ENCODE measurements around the gene CDC42BPA. TPM values are rescaled to one million over a fixed set of nuclear protein-coding genes. Genes with fewer than 3 reads are reported as not detected.

CDC42BPA gene
- polyA plus RNA-seq, 2 of the 4 experiments (the other 2 are of a cell fraction) = 11.4 to 28.4 TPM

GRCh38 chr1:226946841-226947240 is 371.5 kb downstream of the CDC42BPA start:
- DNase-seq (ENCODE audit: low read depth in 1 of 2, low spot score in 1 of 2) (no peak), FAIRE-seq (no peak), ATAC-seq (no peak)
- POLR2A ChIA-PET = no interaction called here
- Histone ChIP-seq H3K9me3 (no peaks in the 10 kb centered on the region), H3K27ac (no peak overlapping the region), H3K4me2 (no peak overlapping the region), H3K4me3 (no peak overlapping the region), H3K4me1 (peaks cover 8% of the 10 kb centered on the region; the same call in 1 of the 3 replicates)
- 90% methylated on average over 3 of the region's 3 CpGs for WGBS (ENCODE audit: missing lambda C conversion rate)
- TF ChIP-seq HOXB5 (CRISPR knock-in tag; IDR thresholded peaks at IDR 0.05) (no peak), ZFP36 (IDR thresholded peaks at IDR 0.05; ENCODE audit: borderline replicate concordance, partially characterized antibody) (no peak), USF2 (IDR thresholded peaks at IDR 0.05) (no peak)
- CTCF ChIA-PET = interaction anchor here (0.9 kb wide), 1 partner anchor 9 kb away, joined by 3 read pairs; no protein-coding TSS in a partner anchor

GRCh38 chr1:226946285-226946684 is 372.0 kb downstream of the CDC42BPA start:
- TF ChIP-seq HOXA7 (CRISPR knock-in tag; IDR thresholded peaks at IDR 0.05) (no peak), EHMT2 (IDR thresholded peaks at IDR 0.05; ENCODE audit: low read depth) (no peak), FOSL2 (IDR thresholded peaks at IDR 0.05) (no peak), FOSL2 (CRISPR knock-in tag; IDR thresholded peaks at IDR 0.05) (no peak), NR3C1 (IDR thresholded peaks at IDR 0.05) (no peak), FOSB (CRISPR knock-in tag; IDR thresholded peaks at IDR 0.05) (no peak), REST (IDR thresholded peaks at IDR 0.05) (no peak), GATA3 (IDR thresholded peaks at IDR 0.05; ENCODE audit: borderline replicate concordance) (no peak), HOXB13 (CRISPR knock-in tag; IDR thresholded peaks at IDR 0.05; ENCODE audit: low read depth) (no peak), MAFK (IDR thresholded peaks at IDR 0.05; ENCODE audit: partially characterized antibody) (no peak), ZC3H11A (IDR thresholded peaks at IDR 0.05) (no peak), RAD21 (conservative IDR thresholded peaks at IDR 0.05 in 1 of 2, IDR thresholded peaks at IDR 0.05 in 1 of 2) (no peak), BCL3 (IDR thresholded peaks at IDR 0.05) (no peak)
- no peak overlapping the region for H3K4me3 ChIP-seq
- no peak overlapping the region for H3K4me2 ChIP-seq
- H3K27ac ChIP-seq = no peak overlapping the region
- peaks cover 8% of the 10 kb centered on the region; the same call in 1 of the 3 replicates for H3K4me1 ChIP-seq
- DNase-seq (ENCODE audit: low read depth in 1 of 2, low spot score in 1 of 2) = no peak
- no peaks in the 10 kb centered on the region for H3K9me3 ChIP-seq
- POLR2A ChIA-PET = no interaction called here
- CTCF ChIA-PET = interaction anchor here (0.5 to 0.9 kb wide), 2 partner anchors 8 to 363 kb away, joined by 3 read pairs; no protein-coding TSS in a partner anchor
- WGBS (ENCODE audit: missing lambda C conversion rate) = 94% methylated on average over 9 of the region's 9 CpGs
- ATAC-seq = no peak
- FAIRE-seq = no peak

- no peak overlapping the region for H3K4me2 ChIP-seq
- H3K4me3 ChIP-seq = no peak overlapping the region
- no peak overlapping the region for H3K27ac ChIP-seq
- ATAC-seq (no peak), FAIRE-seq (no peak), DNase-seq (ENCODE audit: low read depth in 1 of 2, low spot score in 1 of 2) (no peak)
- CTCF ChIA-PET = interaction anchor here (0.5 to 0.8 kb wide), 2 partner anchors 118 to 363 kb away, joined by 3 read pairs; no protein-coding TSS in a partner anchor
- WGBS (ENCODE audit: missing lambda C conversion rate) = 71% methylated on average over 7 of the region's 8 CpGs
- H3K4me1 ChIP-seq = peaks cover 12% of the 10 kb centered on the region
- H3K9me3 ChIP-seq = no peaks in the 10 kb centered on the region
- POLR2A ChIA-PET = no interaction called here
- TF ChIP-seq BHLHE40 (IDR thresholded peaks at IDR 0.05; ENCODE audit: low read depth, low read length) (no peak), ZNF302 (CRISPR knock-in tag; IDR thresholded peaks at IDR 0.05) (no peak), RAD21 (conservative IDR thresholded peaks at IDR 0.05 in 1 of 2, IDR thresholded peaks at IDR 0.05 in 1 of 2) (no peak), USF2 (IDR thresholded peaks at IDR 0.05) (no peak), ZSCAN20 (CRISPR knock-in tag; IDR thresholded peaks at IDR 0.05) (no peak), NPAS2 (CRISPR knock-in tag; IDR thresholded peaks at IDR 0.05; ENCODE audit: borderline replicate concordance) (no peak), JUN (IDR thresholded peaks at IDR 0.05) (no peak), FOSB (CRISPR knock-in tag; IDR thresholded peaks at IDR 0.05) (no peak), E2F6 (IDR thresholded peaks at IDR 0.05; ENCODE audit: borderline replicate concordance, low read depth) (no peak), REST (IDR thresholded peaks at IDR 0.05) (no peak), RFX5 (IDR thresholded peaks at IDR 0.05) (no peak)
Measured at GRCh38 chr1:226945858-226946245, 372.4 kb downstream of the CDC42BPA start.
